ENCODE results near the gene AFF3.
A peak's percentile ranks its signal among the peaks of the same experiment; 100 is the strongest.
"Not testable (repeated sequence)": the region's sequence is repeated elsewhere in the genome, so short reads cannot be mapped to it uniquely, and the experiment has no call there.

AFF3 gene

DNA sequence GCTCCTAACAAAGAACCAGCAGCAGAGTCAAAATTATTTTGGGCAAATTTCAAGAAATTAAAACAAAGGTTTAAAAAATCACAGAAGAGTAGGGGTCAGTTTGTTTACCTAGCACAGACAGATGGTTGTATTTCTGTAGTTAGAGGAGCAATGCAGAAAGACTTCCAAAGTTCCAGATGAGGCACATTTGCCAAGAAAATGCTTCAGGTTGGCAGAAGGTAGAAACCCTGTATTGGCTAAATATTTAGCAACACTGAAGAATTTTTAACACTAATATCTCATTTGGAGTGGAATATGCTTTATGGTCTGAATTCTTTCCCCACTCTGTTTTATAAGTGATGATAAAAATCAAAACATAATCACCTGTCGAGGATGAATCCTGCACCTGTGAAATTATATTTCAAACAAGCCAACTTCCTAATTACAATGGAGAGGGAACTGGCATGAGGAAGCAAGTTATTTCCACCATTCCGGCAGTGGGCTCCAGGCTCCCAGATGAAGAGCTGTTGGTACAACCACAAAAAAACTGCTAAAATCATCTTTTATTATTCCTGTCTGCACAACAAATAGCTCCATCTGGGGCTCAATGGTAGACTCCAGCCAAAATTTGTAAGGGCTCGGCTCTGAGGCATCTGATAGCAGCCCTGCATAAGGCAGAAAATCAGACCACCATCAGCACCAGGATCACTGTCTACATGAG, 366.0 kb downstream of the AFF3 start:
- DNase-seq, result no peak

DNA sequence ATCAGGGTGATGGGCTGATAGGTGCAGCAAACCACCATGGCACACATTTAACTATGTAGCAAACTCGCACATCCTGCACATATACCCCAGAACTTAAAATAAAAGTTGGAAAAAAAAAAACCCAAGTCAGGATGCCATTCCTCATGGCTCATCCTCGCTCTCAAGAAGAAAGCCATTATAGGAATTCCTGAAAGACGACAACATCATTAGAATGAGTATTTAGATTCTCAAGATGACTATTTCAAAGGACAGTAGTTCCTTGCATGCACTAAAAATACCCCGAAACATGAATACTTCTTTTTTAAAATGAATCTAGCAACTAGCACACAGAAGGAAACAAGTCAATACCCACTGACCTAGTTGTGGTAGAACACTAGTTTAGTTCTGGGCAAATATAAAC, 366.8 kb downstream of the AFF3 start:
- no peak for DNase-seq

DNA sequence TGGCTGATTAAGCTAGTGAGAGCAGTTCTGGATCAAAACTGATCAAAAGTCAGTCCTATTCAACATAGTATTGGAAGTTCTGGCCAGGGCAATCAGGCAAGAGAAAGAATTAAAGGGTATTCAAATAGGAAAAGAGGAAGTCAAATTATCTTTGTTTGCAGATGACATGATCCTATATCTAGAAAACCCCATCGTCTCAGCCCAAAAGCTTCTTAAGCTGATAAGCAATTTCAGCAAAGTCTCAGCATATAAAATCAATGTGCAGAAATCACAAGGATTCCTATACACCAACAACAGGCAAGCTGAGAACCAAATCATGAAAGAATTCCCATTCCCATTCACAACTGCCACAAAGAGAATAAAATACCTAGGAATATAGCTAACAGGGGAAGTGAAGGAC, 368.7 kb downstream of the AFF3 start:
- not testable (repeated sequence) for DNase-seq

DNA sequence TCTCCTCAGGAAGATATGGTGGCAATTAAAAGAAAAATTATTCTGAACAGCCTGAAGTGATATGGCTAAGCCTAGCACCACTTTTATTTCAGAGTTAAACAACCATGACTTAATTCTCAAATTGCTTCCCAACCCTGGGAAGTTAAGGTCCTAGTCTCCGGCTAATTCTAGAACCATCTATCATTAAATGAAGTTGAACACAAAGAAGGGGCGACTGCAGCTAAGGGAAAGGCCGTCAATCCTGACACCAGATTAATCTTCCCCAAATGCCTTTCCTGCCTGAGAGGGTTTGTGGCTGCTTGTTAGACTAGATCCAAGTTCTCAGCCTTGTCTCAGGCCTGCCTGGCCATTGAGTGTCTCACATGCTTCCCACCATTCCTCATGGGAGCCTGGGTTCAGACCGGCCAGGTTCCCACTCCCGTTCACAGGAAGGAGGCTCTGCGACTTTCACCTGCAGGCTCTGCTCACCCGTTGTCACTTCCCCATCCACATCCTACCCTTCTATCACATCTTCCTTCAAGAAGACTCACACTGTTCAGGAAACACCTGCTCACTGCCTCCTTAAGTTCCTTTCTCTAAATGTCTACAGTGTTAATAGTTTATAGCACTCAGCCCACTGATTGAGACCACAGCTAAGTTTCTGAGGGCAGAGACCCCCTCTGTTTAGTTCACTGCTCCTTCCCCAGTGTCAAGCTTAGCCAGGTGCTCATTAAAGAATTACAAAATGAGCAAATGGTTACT, 369.6 kb downstream of the AFF3 start:
- DNase-seq, result no peak

DNA sequence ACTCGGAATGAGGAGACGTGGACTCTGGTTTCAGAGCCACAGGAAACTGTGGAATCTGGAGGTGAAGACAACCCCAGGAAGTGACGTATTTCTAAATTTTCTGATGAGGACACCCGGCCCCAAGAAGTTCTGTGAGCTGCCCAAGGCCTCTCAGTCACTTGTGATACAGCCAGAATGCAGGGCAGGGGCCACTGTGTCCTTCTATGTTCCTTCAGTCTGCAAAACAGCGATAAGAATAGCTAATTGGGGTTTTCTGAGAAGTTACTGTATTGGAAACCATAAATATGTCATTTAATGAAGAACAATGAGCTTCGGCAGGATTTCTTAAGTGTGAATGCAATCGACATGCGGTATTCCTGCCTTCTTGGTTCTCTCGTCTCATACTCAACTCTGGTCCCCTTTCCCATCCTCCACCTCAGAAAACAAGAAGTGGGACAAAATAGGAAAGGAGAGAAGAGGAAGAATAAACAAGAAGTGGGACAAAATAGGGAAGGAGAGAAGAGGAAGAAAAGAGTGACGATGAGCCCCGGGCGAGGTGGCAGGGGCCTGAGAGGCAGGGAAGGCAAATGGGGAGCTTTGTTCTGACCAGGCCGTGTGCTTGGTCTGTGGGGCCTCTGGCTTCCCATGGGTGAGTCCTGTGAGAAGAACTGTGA, 370.6 kb downstream of the AFF3 start:
- no peak for DNase-seq

GRCh38 chr2:99770876-99771275, 371.5 kb downstream of the AFF3 start:
- DNase-seq, result no peak

DNA sequence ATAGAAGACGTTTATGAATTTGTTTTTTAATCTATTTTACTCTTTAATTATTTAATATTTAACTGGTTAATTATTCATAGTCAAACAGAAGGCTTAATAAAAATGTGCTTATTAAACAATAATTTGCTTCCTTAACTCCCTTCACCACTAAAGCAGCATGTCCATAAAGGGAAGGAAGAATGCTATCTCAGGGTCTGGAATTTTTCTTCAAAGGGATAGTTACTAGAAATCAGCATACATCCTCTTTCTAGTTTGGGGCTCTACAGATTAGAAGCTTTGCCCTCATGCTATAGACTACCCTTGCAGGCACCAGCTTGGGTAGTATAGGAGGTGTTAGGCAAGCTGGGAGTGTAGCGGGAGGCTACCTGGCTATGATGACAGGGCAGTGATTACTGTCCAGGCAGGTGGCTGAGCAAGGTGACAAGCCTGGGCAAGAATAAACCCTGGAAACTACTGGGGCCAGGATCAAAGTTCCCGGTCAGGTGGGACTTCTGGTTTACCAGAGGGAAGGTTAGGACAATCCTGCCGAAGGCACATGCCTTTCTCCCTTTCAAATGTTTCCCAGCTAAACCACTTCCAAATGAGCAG, 376.6 kb downstream of the AFF3 start:
- DNase-seq, result peak; percentile 57

DNA sequence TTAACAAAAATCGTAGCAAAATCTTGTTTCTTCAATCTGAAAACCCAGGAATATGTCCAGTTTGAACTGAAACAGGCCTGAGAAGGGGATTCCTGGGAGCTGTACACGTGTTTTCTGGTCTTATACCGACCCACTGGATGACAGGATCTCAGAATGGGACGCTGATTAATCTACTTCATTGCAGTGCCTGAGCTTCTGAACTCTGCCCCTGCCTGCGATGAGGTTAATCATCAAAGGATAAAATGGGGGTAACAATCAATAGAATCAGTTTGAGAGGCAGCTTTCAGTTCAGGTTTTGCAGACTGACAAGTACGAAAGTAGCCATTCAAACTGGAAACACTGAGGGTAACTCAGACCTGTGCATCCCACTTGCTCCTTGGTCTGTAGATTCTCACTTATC, 378.6 kb downstream of the AFF3 start:
- DNase-seq, result no peak

- no peak for DNase-seq
These were observed 379.7 kb downstream of the AFF3 start for GRCh38 chr2:99762714-99763113.

GRCh38 chr2:99757611-99758114, 384.7 kb downstream of the AFF3 start:
- DNase-seq, result no peak

DNA sequence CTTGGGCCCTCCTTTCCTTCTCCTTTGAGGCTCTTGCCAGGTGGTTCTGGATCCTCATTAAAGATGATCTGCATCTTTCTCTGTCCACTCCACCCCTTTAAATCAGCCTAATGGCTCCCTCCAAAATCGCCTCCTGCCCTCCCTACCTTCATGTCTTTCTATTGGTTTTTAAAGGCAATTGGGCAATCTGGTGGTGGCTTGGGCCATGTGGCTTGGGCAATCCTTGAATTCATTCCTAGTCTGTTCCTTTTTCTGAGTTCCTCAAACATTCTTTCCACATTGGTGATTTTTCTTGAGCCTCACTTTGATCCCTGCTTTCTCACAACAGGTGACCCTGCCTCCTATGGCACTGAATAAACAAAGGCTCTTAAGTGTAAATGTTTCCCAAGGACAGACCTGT, 386.3 kb downstream of the AFF3 start:
- DNase-seq, result no peak

GRCh38 chr2:99754210-99754609, 388.2 kb downstream of the AFF3 start:
- no peak for DNase-seq

DNA sequence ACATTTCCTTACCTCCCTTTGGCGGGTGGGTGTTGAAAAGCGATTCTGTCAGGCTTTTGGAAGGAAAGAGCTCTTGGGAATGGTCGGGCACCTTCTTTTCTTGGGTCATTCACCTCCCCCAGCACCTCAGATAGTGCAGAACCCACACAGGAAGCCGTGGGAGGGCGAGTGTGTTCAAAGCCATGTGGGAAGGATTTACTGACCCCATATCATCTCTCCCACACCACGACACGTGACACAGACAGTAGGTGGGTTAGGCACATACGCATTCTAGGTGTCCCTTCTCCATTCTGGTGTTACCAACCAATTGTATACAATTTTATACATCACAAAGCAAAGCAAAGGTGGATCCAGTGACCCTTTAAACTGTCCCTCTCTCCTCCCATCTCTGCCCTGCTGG, 388.9 kb downstream of the AFF3 start:
- DNase-seq, result no peak

DNA sequence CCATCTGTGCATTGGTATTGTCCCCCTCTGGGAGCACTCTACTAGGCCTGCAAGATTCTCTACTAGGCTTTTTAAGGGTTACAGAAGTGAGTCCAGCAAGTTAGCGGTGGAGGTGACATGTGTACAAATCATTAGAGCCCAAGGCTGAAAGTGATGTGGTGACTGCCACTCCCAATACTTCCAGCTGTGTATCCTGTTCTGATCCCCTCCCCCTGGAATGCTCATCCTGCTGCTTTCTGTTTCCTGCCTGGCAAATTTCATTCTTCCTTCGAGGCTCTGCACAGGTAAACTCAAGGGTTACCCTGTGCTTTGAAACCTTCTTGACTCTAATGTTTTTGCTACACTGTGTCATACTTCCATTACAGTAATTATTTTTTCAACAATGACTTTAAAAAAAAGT, 394.0 kb downstream of the AFF3 start:
- DNase-seq, result peak; percentile 26

DNA sequence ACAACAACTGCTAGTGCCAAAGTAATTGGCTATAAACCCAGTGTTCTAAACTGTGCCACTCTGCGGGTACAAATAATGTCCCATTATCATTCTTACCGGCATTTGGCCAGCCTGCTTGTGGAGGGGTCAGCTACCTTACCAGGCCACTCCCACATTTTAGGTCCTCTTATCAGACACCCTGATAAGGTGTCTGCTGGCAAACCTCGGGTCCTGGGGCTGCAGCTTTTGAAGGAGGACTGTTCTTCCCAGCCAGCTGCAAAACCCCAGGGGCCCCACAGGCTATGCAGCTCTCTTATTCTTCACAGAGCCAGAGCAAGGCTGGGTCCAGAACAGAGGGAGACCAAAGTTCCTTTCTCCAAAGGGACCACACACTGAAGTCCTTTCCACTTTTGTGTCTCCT, 394.5 kb downstream of the AFF3 start:
- DNase-seq, result no peak

DNA sequence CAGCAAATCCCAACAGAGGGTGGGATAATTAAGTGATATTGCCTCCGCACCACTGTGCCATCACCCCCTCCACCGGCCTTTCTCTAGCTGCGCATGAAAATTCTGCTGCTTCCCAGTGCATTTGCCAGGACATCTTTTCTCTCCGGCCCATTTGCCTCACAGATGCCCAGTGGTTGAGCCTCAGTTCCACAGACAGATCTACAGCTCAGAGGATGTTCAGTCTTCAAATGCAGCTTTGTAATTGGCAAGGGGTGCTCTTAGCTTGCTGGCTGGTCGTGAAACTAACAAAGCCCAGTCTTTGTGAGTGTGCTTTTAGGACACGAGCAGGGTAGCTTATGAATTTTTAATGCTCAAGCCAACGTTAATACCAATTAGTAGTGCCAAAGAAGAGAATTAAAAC, 399.2 kb downstream of the AFF3 start:
- no peak for DNase-seq

- no peak for DNase-seq
These were observed 404.9 kb downstream of the AFF3 start for GRCh38 chr2:99737537-99737936.

DNA sequence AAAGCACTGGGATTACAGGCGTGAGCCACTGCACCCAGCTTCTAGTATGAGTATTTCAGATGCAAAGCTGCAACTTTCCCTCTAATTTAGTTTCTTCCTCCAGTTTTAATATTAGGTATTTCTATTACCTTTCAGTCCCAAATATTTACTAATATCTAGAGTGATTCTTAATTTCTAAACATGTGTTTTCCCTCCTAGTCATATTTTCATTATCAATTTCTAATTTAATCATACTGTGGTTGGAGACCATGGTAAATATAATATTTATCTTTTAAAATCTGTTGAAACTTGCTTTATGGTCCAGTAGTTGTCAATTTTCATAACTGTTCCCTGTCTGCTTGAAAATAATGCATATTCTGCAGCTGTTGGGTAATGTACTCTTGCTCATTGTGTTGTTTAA, 406.6 kb downstream of the AFF3 start:
- DNase-seq, result no peak

DNA sequence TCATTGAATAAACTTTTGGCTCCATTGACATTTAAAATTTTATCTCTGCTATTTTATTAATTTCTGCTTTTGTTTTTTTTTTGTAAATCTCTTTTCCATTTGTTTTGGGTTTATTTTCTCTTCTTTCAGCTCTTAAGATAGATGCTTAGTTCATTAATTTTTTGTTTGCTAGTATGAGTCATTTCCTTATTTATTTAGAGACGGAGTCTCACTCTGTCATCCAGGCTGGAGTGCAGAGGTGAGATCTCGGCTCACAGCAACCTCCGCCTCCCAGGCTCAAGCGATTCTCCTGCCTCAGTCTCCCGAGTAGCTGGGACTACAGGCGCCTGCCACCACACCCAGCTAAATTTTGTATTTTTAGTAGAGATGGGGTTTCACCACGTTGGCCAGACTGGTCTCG, 407.1 kb downstream of the AFF3 start:
- DNase-seq, result not testable (repeated sequence)

- no peak for DNase-seq
These were observed 408.2 kb downstream of the AFF3 start for GRCh38 chr2:99734236-99734635.

- no peak for DNase-seq
These were observed 413.0 kb downstream of the AFF3 start for GRCh38 chr2:99729104-99730025.

DNA sequence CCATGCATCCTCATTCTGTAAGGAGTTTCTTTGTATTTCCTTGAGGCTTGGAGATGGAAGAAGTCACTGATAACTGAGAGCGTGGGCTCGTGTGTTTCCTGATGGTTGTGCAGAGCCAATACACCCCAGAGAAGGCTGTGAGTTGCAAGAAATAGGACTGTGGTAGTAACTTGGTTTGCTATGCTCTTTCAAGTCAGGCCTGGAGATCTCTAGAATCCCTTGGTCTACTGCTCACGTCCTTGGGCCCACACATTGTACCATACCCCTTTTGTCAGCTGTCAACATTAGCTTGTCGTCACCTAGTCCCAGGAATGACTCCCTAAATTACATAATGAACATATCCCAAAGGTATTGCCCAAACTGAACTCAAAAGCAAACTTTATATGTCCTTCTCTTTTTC, 414.2 kb downstream of the AFF3 start:
- DNase-seq, result no peak

- DNase-seq, result no peak
These were observed 415.2 kb downstream of the AFF3 start for GRCh38 chr2:99727199-99727598.
